ENCODE data around the gene TXNL4B.
"Not testable (repeated sequence)": the region's sequence is repeated elsewhere in the genome, so short reads cannot be mapped to it uniquely, and the experiment has no call there.

Gene TXNL4B

GRCh38 chr16:72057313-72057712 is 36.1 kb downstream of the TXNL4B start:
- H3K9me3 ChIP-seq (ENCODE audit: control insufficient read depth in 1 of 2, low read length in 2 of 2); H3K4me3 ChIP-seq (ENCODE audit: low read depth in 1 of 2, low read length in 2 of 2); H3K36me3 ChIP-seq (ENCODE audit: control insufficient read depth in 1 of 2, insufficient read depth in 2 of 2, low read length in 2 of 2); H3K4me1 ChIP-seq (ENCODE audit: control insufficient read depth in 1 of 2, insufficient read depth in 2 of 2, low read length in 2 of 2); H3K9ac ChIP-seq (ENCODE audit: low read depth in 1 of 2, low read length in 2 of 2); H3K27ac ChIP-seq (ENCODE audit: low read depth, low read length); H3K27me3 ChIP-seq (ENCODE audit: control insufficient read depth in 1 of 2, insufficient read depth in 2 of 2, low read length in 2 of 2): not testable (repeated sequence)

GRCh38 chr16:72055911-72056310 is 37.5 kb downstream of the TXNL4B start:
- H3K4me1 ChIP-seq (ENCODE audit: control insufficient read depth in 1 of 2, insufficient read depth in 2 of 2, low read length in 2 of 2): no peaks in the 10 kb centered on the region
- no peaks in the 10 kb centered on the region for H3K27me3 ChIP-seq (ENCODE audit: control insufficient read depth in 1 of 2, insufficient read depth in 2 of 2, low read length in 2 of 2)
- no peak overlapping the region for H3K9ac ChIP-seq (ENCODE audit: low read depth in 1 of 2, low read length in 2 of 2)
- no peak overlapping the region for H3K27ac ChIP-seq (ENCODE audit: low read depth, low read length)
- H3K4me3 ChIP-seq (ENCODE audit: low read depth in 1 of 2, low read length in 2 of 2): no peak overlapping the region
- no peaks in the 10 kb centered on the region for H3K36me3 ChIP-seq (ENCODE audit: control insufficient read depth in 1 of 2, insufficient read depth in 2 of 2, low read length in 2 of 2)
- H3K9me3 ChIP-seq (ENCODE audit: control insufficient read depth in 1 of 2, low read length in 2 of 2): no peaks in the 10 kb centered on the region

- H3K4me1 ChIP-seq (ENCODE audit: control insufficient read depth in 1 of 2, insufficient read depth in 2 of 2, low read length in 2 of 2); H3K9ac ChIP-seq (ENCODE audit: low read depth in 1 of 2, low read length in 2 of 2); H3K27me3 ChIP-seq (ENCODE audit: control insufficient read depth in 1 of 2, insufficient read depth in 2 of 2, low read length in 2 of 2); H3K36me3 ChIP-seq (ENCODE audit: control insufficient read depth in 1 of 2, insufficient read depth in 2 of 2, low read length in 2 of 2); H3K27ac ChIP-seq (ENCODE audit: low read depth, low read length); H3K4me3 ChIP-seq (ENCODE audit: low read depth in 1 of 2, low read length in 2 of 2); H3K9me3 ChIP-seq (ENCODE audit: control insufficient read depth in 1 of 2, low read length in 2 of 2): not testable (repeated sequence)
Measured at GRCh38 chr16:72054254-72054847, 39.1 kb downstream of the TXNL4B start, which contains the start of gene HP. Gene HP, plus strand, starts transcription at chr16:72054505. Its CDS starts 148 bp downstream, at chr16:72054653.

GRCh38 chr16:72051818-72052217 is 41.6 kb downstream of the TXNL4B start:
- H3K4me3 ChIP-seq (ENCODE audit: low read depth in 1 of 2, low read length in 2 of 2): no peak overlapping the region
- H3K9ac ChIP-seq (ENCODE audit: low read depth in 1 of 2, low read length in 2 of 2): no peak overlapping the region
- peaks cover 0 to 6% of the 10 kb centered on the region in 2 donors for H3K9me3 ChIP-seq (ENCODE audit: control insufficient read depth in 1 of 2, low read length in 2 of 2)
- H3K27ac ChIP-seq (ENCODE audit: low read depth, low read length): no peak overlapping the region
- no peaks in the 10 kb centered on the region for H3K4me1 ChIP-seq (ENCODE audit: control insufficient read depth in 1 of 2, insufficient read depth in 2 of 2, low read length in 2 of 2)
- no peaks in the 10 kb centered on the region for H3K36me3 ChIP-seq (ENCODE audit: control insufficient read depth in 1 of 2, insufficient read depth in 2 of 2, low read length in 2 of 2)
- no peaks in the 10 kb centered on the region for H3K27me3 ChIP-seq (ENCODE audit: control insufficient read depth in 1 of 2, insufficient read depth in 2 of 2, low read length in 2 of 2)

DNA sequence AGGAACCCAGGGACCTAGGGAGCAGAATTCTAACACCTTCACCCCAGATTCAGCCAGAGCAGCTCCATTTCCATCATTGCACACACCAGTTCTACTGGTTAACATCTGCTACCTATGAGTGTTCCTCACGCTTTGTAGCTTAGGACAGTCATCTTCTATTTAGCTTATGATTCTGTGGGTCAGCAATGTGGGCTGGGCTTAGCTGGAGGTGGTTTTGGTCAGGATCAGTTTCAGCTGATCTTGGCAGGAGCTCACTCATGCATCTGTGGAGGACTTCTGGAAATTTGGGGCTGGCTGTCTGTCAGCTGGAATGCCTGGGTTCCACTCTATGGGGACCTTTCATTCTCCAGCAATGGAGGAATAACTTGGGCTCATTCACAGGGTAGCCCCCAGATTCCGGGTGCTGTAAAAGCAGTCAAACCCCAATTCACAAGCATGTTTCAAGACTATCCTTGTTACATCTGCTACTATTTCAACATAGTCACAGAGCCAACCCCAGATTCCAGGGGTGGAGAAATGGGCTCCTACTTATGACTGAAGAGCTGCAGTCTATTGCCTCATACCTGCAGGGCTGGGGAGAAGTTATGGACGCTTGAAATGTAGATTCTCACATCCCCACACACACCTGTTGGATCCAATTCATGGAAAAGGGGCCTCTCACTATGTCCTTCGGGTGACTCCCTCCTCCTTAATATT is 42.5 kb downstream of the TXNL4B start:
- Histone ChIP-seq H3K36me3 (ENCODE audit: control insufficient read depth in 1 of 2, insufficient read depth in 2 of 2, low read length in 2 of 2) (no peaks in the 10 kb centered on the region), H3K9me3 (ENCODE audit: control insufficient read depth in 1 of 2, low read length in 2 of 2) (peaks cover 0 to 6% of the 10 kb centered on the region in 2 donors), H3K4me3 (ENCODE audit: low read depth in 1 of 2, low read length in 2 of 2) (no peak overlapping the region), H3K9ac (ENCODE audit: low read depth in 1 of 2, low read length in 2 of 2) (no peak overlapping the region), H3K27ac (ENCODE audit: low read depth, low read length) (no peak overlapping the region), H3K4me1 (ENCODE audit: control insufficient read depth in 1 of 2, insufficient read depth in 2 of 2, low read length in 2 of 2) (no peaks in the 10 kb centered on the region), H3K27me3 (ENCODE audit: control insufficient read depth in 1 of 2, insufficient read depth in 2 of 2, low read length in 2 of 2) (no peaks in the 10 kb centered on the region)

- H3K27ac ChIP-seq (ENCODE audit: low read depth, low read length): no peak overlapping the region
- peaks cover 0 to 6% of the 10 kb centered on the region in 2 donors for H3K9me3 ChIP-seq (ENCODE audit: control insufficient read depth in 1 of 2, low read length in 2 of 2)
- H3K36me3 ChIP-seq (ENCODE audit: control insufficient read depth in 1 of 2, insufficient read depth in 2 of 2, low read length in 2 of 2): no peaks in the 10 kb centered on the region
- H3K9ac ChIP-seq (ENCODE audit: low read depth in 1 of 2, low read length in 2 of 2): no peak overlapping the region
- no peak overlapping the region for H3K4me3 ChIP-seq (ENCODE audit: low read depth in 1 of 2, low read length in 2 of 2)
- H3K27me3 ChIP-seq (ENCODE audit: control insufficient read depth in 1 of 2, insufficient read depth in 2 of 2, low read length in 2 of 2): no peaks in the 10 kb centered on the region
- H3K4me1 ChIP-seq (ENCODE audit: control insufficient read depth in 1 of 2, insufficient read depth in 2 of 2, low read length in 2 of 2): no peaks in the 10 kb centered on the region
Measured at GRCh38 chr16:72049110-72049509, 44.3 kb downstream of the TXNL4B start.

DNA sequence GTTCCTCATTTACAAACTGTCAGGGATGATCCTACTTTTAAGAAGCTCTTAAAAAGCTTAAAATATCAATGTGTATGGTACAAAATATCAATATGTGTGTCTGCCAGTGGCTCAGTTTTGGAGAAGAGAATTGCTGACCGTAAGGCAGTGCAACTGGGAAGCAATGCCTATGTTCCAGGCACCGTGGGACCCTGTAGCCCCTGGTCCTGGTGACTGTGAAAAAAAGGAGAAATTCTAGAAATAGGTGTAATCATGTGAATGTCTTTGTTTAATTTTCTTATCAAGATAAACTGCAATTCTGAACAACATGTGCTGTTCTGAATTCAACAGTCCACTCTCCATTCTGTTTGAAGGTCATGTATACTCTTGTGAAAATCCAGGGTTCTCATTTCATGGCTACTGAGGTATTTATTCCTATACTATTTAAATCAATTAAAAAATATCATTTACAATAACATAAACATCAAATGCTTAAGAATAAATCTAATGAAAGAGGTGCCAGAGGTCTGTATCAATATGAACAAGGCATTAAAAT is 48.5 kb downstream of the TXNL4B start:
- H3K9ac ChIP-seq (ENCODE audit: low read depth in 1 of 2, low read length in 2 of 2): no peak overlapping the region
- H3K27ac ChIP-seq (ENCODE audit: low read depth, low read length): no peak overlapping the region
- no peak overlapping the region for H3K4me3 ChIP-seq (ENCODE audit: low read depth in 1 of 2, low read length in 2 of 2)
- H3K4me1 ChIP-seq (ENCODE audit: control insufficient read depth in 1 of 2, insufficient read depth in 2 of 2, low read length in 2 of 2): peaks cover 6 to 8% of the 10 kb centered on the region in 2 donors
- H3K9me3 ChIP-seq (ENCODE audit: control insufficient read depth in 1 of 2, low read length in 2 of 2): peaks cover 0 to 6% of the 10 kb centered on the region in 2 donors
- no peaks in the 10 kb centered on the region for H3K36me3 ChIP-seq (ENCODE audit: control insufficient read depth in 1 of 2, insufficient read depth in 2 of 2, low read length in 2 of 2)
- H3K27me3 ChIP-seq (ENCODE audit: control insufficient read depth in 1 of 2, insufficient read depth in 2 of 2, low read length in 2 of 2): no peaks in the 10 kb centered on the region

- Histone ChIP-seq H3K9me3 (ENCODE audit: control insufficient read depth in 1 of 2, low read length in 2 of 2) (peaks cover 0 to 6% of the 10 kb centered on the region in 2 donors), H3K4me1 (ENCODE audit: control insufficient read depth in 1 of 2, insufficient read depth in 2 of 2, low read length in 2 of 2) (peaks cover 6 to 8% of the 10 kb centered on the region in 2 donors), H3K27ac (ENCODE audit: low read depth, low read length) (no peak overlapping the region), H3K36me3 (ENCODE audit: control insufficient read depth in 1 of 2, insufficient read depth in 2 of 2, low read length in 2 of 2) (no peaks in the 10 kb centered on the region), H3K4me3 (ENCODE audit: low read depth in 1 of 2, low read length in 2 of 2) (no peak overlapping the region), H3K9ac (ENCODE audit: low read depth in 1 of 2, low read length in 2 of 2) (no peak overlapping the region), H3K27me3 (ENCODE audit: control insufficient read depth in 1 of 2, insufficient read depth in 2 of 2, low read length in 2 of 2) (no peaks in the 10 kb centered on the region)
Measured at GRCh38 chr16:72044296-72044695, 49.1 kb downstream of the TXNL4B start.

DNA sequence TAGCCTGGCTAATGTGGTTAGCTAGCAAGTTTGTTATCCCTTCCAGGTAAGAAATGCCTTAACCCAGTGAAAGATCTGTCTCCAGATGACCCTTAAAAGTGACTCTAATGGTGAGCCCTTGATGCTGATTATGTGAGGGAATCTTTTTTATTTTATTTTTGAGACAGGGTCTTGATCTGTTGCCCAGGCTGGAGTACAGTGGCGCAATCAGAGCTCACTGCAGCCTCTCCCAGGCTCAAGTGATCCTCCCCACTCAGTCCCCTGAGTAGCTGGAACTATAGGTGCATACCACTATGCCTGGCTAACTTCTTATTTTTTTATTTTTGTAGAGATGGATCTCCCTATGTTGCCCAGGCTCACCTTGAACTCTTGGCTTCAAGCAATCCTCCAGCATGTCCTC is 49.9 kb downstream of the TXNL4B start:
- no peaks in the 10 kb centered on the region for H3K36me3 ChIP-seq (ENCODE audit: control insufficient read depth in 1 of 2, insufficient read depth in 2 of 2, low read length in 2 of 2)
- H3K4me1 ChIP-seq (ENCODE audit: control insufficient read depth in 1 of 2, insufficient read depth in 2 of 2, low read length in 2 of 2): peaks cover 6 to 8% of the 10 kb centered on the region in 2 donors
- no peaks in the 10 kb centered on the region for H3K9me3 ChIP-seq (ENCODE audit: control insufficient read depth in 1 of 2, low read length in 2 of 2)
- H3K9ac ChIP-seq (ENCODE audit: low read depth in 1 of 2, low read length in 2 of 2): no peak overlapping the region
- H3K27ac ChIP-seq (ENCODE audit: low read depth, low read length): no peak overlapping the region
- no peak overlapping the region for H3K4me3 ChIP-seq (ENCODE audit: low read depth in 1 of 2, low read length in 2 of 2)
- no peaks in the 10 kb centered on the region for H3K27me3 ChIP-seq (ENCODE audit: control insufficient read depth in 1 of 2, insufficient read depth in 2 of 2, low read length in 2 of 2)

DNA sequence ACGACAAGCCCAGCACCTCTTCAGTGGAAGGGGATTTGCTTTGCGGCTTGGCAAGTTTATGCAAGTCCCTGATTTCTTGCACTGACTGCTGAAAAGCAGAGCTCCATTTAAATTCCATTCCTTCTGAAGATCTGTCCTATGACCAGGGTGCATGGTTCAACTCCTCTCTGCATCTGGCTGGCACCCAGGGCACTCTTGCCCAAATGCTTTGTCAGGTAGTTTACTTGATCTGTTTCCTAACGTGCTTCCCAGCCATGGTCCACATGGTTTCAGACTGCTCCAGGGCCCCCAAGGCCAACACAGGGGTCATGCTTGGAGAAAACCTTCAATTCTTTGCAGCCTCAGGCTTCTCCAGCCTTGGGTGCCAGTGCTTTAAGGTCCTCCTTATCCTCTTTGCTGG is 50.4 kb downstream of the TXNL4B start:
- Histone ChIP-seq H3K27me3 (ENCODE audit: control insufficient read depth in 1 of 2, insufficient read depth in 2 of 2, low read length in 2 of 2) (no peaks in the 10 kb centered on the region), H3K9me3 (ENCODE audit: control insufficient read depth in 1 of 2, low read length in 2 of 2) (no peaks in the 10 kb centered on the region), H3K4me3 (ENCODE audit: low read depth in 1 of 2, low read length in 2 of 2) (no peak overlapping the region), H3K9ac (ENCODE audit: low read depth in 1 of 2, low read length in 2 of 2) (no peak overlapping the region), H3K4me1 (ENCODE audit: control insufficient read depth in 1 of 2, insufficient read depth in 2 of 2, low read length in 2 of 2) (peaks cover 6 to 8% of the 10 kb centered on the region in 2 donors), H3K27ac (ENCODE audit: low read depth, low read length) (no peak overlapping the region), H3K36me3 (ENCODE audit: control insufficient read depth in 1 of 2, insufficient read depth in 2 of 2, low read length in 2 of 2) (no peaks in the 10 kb centered on the region)
